ENCODE data around the gene FAM200B.

GRCh38 chr4:15696866-15697265, 15.2 kb downstream of the FAM200B start:
- TF ChIP-seq POLR2A (IDR thresholded peaks at IDR 0.05): no peak
- no peak for TF ChIP-seq CTCF (IDR thresholded peaks at IDR 0.05)
